Stimulated activated memory B cell treated with anti-CD40 and anti-IgM and Interleukin-4, amounts not matched to agents 10 μg/mL and 1 μg/mL and 100 μg/mL, for 72 hours (primary cell): ENCODE measurements around the gene ANKRD9.

Experiments
- ATAC-seq: fragments of 150-1000 bp; cut with Tn5 transposase; 2 replicates; pipeline ENCODE4 v1.10.0; 2021
- H3K27ac Mint-ChIP-seq: one replicate; pipeline ENCODE4 v1.8.0; 2022; ENCODE audit warnings: mild to moderate bottlenecking, mixed read lengths
- H3K27me3 Mint-ChIP-seq: one replicate; pipeline ENCODE4 v1.8.0; 2022; ENCODE audit warnings: mixed read lengths
- H3K36me3 Mint-ChIP-seq: one replicate; pipeline ENCODE4 v1.8.0; 2022; ENCODE audit warnings: mixed read lengths
- H3K4me1 Mint-ChIP-seq: one replicate; pipeline ENCODE4 v1.8.0; 2022; ENCODE audit warnings: mixed read lengths
- H3K4me3 Mint-ChIP-seq: one replicate; pipeline ENCODE4 v1.8.0; 2022; ENCODE audit warnings: mild to moderate bottlenecking, moderate library complexity, mixed read lengths
- H3K9me3 Mint-ChIP-seq: one replicate; pipeline ENCODE4 v1.8.0; 2022; ENCODE audit warnings: mixed read lengths

The ANKRD9 gene

GRCh38 chr14:102498678-102499265 lies 10.8 kb downstream of the ANKRD9 start:
- H3K4me3 Mint-ChIP-seq: no peak overlapping the region
- peak; percentile 40 for ATAC-seq

DNA sequence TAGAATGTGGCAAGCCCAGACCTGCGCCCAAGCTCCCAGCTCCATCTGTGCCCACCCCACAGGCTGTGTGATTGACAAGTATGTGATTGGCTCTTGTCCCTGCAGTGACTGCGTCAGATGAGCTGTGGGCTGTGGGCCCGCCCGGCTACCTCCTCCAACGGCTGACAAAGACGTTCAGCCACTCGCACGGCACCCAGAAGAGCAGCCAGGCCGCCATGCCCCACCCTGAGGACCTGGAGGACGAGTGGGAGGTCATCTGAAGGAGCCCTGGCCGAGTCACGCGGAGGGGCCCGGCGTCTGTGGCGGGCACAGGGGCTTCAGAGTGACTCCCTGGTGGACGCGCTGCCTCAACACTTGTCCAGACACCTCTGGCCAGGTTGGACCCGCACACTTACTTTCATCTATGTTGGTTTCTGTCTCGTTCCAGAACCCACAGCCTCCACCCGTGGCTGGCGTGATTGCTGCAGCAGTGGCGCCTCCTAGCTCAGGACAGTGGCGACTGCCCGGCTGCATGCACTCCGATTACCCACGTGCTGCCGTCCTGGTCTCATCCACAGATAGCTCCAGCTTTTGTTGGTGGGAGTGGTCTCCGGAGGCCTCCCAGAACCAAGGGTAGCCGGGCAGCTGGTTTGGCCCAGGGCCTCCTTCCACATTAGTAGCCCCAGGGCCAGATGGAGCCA lies 11.4 kb downstream of the ANKRD9 start:
- Mint-ChIP-seq H3K27me3 (no peaks in the 10 kb centered on the region), H3K9me3 (no peaks in the 10 kb centered on the region), H3K36me3 (peaks cover 14% of the 10 kb centered on the region), H3K4me3 (no peak overlapping the region), H3K27ac (no peak overlapping the region), H3K4me1 (no peaks in the 10 kb centered on the region)
- ATAC-seq: no peak

More at GRCh38 chr14:102498678-102499265, 10.8 kb downstream of the ANKRD9 start:
- Mint-ChIP-seq H3K4me1 (no peaks in the 10 kb centered on the region), H3K36me3 (peaks cover 14% of the 10 kb centered on the region), H3K9me3 (no peaks in the 10 kb centered on the region), H3K27ac (no peak overlapping the region), H3K27me3 (no peaks in the 10 kb centered on the region)

GRCh38 chr14:102496958-102497744 lies 12.4 kb downstream of the ANKRD9 start:
- H3K36me3 Mint-ChIP-seq: peaks cover 14% of the 10 kb centered on the region
- H3K4me3 Mint-ChIP-seq: no peak overlapping the region
- no peaks in the 10 kb centered on the region for H3K4me1 Mint-ChIP-seq
- H3K9me3 Mint-ChIP-seq: no peaks in the 10 kb centered on the region
- H3K27ac Mint-ChIP-seq: no peak overlapping the region
- ATAC-seq: peak; percentile 11
- H3K27me3 Mint-ChIP-seq: no peaks in the 10 kb centered on the region

DNA sequence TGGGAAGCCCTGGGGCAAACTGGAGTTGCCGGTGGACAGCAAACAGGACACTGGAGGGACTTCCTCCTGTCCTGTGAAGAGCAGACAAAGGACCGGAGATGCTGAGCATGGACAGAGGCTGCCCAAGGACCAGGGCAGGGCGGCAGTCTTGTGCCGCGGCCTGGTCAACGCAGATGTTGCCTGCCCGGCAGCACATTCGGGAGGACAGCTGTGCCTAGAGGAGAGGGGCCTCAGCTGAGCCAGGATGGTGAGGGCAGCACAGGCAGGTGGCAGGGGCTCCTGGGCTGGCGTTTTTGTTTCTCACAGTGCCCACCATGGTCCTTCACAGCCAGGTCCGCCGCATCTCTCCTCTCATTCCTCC lies 13.3 kb downstream of the ANKRD9 start:
- no peaks in the 10 kb centered on the region for H3K4me1 Mint-ChIP-seq
- H3K27ac Mint-ChIP-seq: no peak overlapping the region
- no peaks in the 10 kb centered on the region for H3K27me3 Mint-ChIP-seq
- H3K4me3 Mint-ChIP-seq: no peak overlapping the region
- H3K9me3 Mint-ChIP-seq: no peaks in the 10 kb centered on the region
- peaks cover 14% of the 10 kb centered on the region for H3K36me3 Mint-ChIP-seq
- ATAC-seq: no peak

GRCh38 chr14:102495491-102496330 lies 13.9 kb downstream of the ANKRD9 start:
- Mint-ChIP-seq H3K27ac (no peak overlapping the region), H3K9me3 (no peaks in the 10 kb centered on the region), H3K4me3 (no peak overlapping the region), H3K4me1 (no peaks in the 10 kb centered on the region), H3K36me3 (peaks cover 14% of the 10 kb centered on the region), H3K27me3 (no peaks in the 10 kb centered on the region)
- no peak for ATAC-seq

- no peaks in the 10 kb centered on the region for H3K27me3 Mint-ChIP-seq
- ATAC-seq: no peak
- peaks cover 9% of the 10 kb centered on the region for H3K36me3 Mint-ChIP-seq
- H3K9me3 Mint-ChIP-seq: no peaks in the 10 kb centered on the region
- no peaks in the 10 kb centered on the region for H3K4me1 Mint-ChIP-seq
- H3K27ac Mint-ChIP-seq: no peak overlapping the region
- H3K4me3 Mint-ChIP-seq: no peak overlapping the region
Measured at GRCh38 chr14:102493585-102493984, 16.0 kb downstream of the ANKRD9 start.

DNA sequence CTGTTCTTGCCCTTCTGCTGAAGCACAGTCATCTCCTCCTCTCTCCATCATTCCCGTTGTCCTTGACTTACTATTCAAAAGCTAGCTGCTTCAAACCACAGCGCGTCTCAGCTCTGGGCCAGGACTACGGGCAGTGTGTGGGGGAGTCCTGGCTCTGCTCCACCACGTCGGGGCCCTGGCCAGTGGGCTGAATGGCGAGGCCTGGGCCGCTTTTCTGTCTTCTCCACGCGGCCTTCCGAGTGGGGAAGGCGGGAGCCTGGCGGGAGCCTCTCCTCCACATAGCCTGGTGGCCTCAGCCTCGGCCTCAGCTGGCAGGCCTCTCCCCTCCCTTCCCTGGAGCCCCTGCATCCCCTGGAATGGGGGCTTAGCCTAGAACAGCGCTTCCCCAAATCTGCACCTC lies 16.5 kb downstream of the ANKRD9 start:
- Mint-ChIP-seq H3K4me3 (no peak overlapping the region), H3K27ac (no peak overlapping the region), H3K9me3 (no peaks in the 10 kb centered on the region), H3K27me3 (no peaks in the 10 kb centered on the region), H3K4me1 (no peaks in the 10 kb centered on the region), H3K36me3 (peaks cover 4% of the 10 kb centered on the region)
- ATAC-seq: no peak

GRCh38 chr14:102492531-102492910 lies 17.1 kb downstream of the ANKRD9 start:
- Mint-ChIP-seq H3K4me3 (no peak overlapping the region), H3K9me3 (no peaks in the 10 kb centered on the region), H3K4me1 (no peaks in the 10 kb centered on the region), H3K27ac (no peak overlapping the region), H3K27me3 (no peaks in the 10 kb centered on the region), H3K36me3 (no peaks in the 10 kb centered on the region)
- no peak for ATAC-seq

GRCh38 chr14:102491786-102492530 lies 17.6 kb downstream of the ANKRD9 start:
- Mint-ChIP-seq H3K4me3 (no peak overlapping the region), H3K27ac (no peak overlapping the region), H3K27me3 (no peaks in the 10 kb centered on the region), H3K36me3 (peaks cover 1% of the 10 kb centered on the region), H3K9me3 (no peaks in the 10 kb centered on the region), H3K4me1 (no peaks in the 10 kb centered on the region)
- ATAC-seq: no peak

GRCh38 chr14:102491366-102491765 lies 18.2 kb downstream of the ANKRD9 start:
- no peaks in the 10 kb centered on the region for H3K9me3 Mint-ChIP-seq
- no peaks in the 10 kb centered on the region for H3K4me1 Mint-ChIP-seq
- no peak for ATAC-seq
- H3K4me3 Mint-ChIP-seq: no peak overlapping the region
- H3K36me3 Mint-ChIP-seq: peaks cover 7% of the 10 kb centered on the region
- no peaks in the 10 kb centered on the region for H3K27me3 Mint-ChIP-seq
- H3K27ac Mint-ChIP-seq: no peak overlapping the region

DNA sequence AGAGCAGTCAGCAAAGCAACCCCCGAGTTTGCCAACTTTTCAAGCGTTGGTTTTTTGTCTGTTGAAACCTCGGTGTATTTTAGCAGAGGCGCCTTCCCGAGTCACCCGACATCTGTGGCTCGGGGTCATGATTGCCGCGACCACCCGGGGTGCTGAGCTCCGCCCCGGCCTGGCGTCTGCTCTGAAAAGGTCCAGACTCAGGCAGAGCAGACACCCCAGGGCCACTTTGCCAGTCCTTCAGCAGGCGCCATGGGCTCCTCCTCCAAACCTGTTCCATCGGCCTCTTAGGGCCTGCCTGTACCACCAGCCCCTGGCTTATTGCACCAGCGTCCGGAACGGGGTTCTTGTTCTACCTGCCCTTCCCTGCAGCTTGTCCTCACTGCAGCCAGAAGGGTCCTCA lies 19.1 kb downstream of the ANKRD9 start:
- Mint-ChIP-seq H3K27me3 (no peaks in the 10 kb centered on the region), H3K9me3 (no peaks in the 10 kb centered on the region), H3K4me1 (no peaks in the 10 kb centered on the region), H3K27ac (no peak overlapping the region), H3K36me3 (peaks cover 8% of the 10 kb centered on the region), H3K4me3 (no peak overlapping the region)
- ATAC-seq: no peak

- peaks cover 29% of the 10 kb centered on the region for H3K36me3 Mint-ChIP-seq
- H3K9me3 Mint-ChIP-seq: peaks cover 8% of the 10 kb centered on the region
- H3K4me3 Mint-ChIP-seq: no peak overlapping the region
- no peak overlapping the region for H3K27ac Mint-ChIP-seq
- no peaks in the 10 kb centered on the region for H3K4me1 Mint-ChIP-seq
- ATAC-seq: no peak
- H3K27me3 Mint-ChIP-seq: no peaks in the 10 kb centered on the region
Measured at GRCh38 chr14:102487204-102487577, 22.4 kb downstream of the ANKRD9 start.

DNA sequence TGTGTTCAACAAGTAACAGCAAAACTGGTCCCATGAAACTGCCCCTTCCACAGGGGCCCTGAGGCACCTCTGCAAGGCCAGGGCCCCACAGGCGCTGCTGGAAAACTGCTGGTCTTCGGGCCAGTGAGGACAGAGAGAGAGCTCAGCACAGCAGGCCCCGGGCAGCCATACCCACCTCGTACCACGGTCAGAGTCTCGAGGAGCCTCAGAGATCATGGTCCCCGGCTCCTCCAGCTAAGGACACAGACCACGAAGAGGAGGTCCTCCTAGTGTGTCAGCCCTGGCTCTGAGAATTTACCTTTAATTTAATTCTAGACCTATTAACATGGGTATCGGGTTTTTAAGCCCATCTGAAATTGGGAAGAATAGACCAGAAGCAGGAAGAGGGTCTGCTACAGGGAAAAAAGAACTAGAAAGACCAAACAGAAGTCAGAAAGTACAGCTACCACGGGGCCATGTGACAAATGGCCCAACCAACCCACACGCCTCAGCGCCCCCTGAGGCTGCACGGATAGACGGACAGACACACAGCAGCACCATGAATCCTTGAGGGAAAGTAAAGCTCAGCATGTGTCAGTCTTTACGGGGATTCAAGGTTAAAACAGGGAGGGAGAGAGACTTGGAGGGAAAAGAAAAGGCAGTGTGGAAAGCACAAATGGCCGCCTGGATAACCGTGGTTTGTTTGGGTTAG lies 22.9 kb downstream of the ANKRD9 start:
- H3K27me3 Mint-ChIP-seq: no peaks in the 10 kb centered on the region
- peaks cover 8% of the 10 kb centered on the region for H3K9me3 Mint-ChIP-seq
- no peak for ATAC-seq
- H3K27ac Mint-ChIP-seq: no peak overlapping the region
- peaks cover 34% of the 10 kb centered on the region for H3K36me3 Mint-ChIP-seq
- H3K4me1 Mint-ChIP-seq: no peaks in the 10 kb centered on the region
- no peak overlapping the region for H3K4me3 Mint-ChIP-seq
